Right lobe of liver (tissue), 6 donors: ENCODE results near the gene KLHL6. TPM values are rescaled to one million over a fixed set of nuclear protein-coding genes. Genes with fewer than 3 reads are reported as not detected.

Source experiments
- ATAC-seq, 4 donors: fragments of 200-7000 bp; cut with Tn5 transposase; one replicate each; pipeline ENCODE4 v1.9.1; 2020; ENCODE audit warnings: mild to moderate bottlenecking in 4 of 4, moderate library complexity in 4 of 4
- DNase-seq, 3 donors: peaks; one replicate each; pipeline ENCODE4 v3.0.0-alpha.2; 2020
- H3K27ac ChIP-seq, 3 donors: fragments of 200-600 bp; one replicate each; pipeline ENCODE4 v1.8.0; 2022
- H3K27me3 ChIP-seq, 2 donors: fragments of 200-600 bp; one replicate each; pipeline ENCODE4 v1.8.0; 2022
- H3K36me3 ChIP-seq, 4 donors: fragments of 200-600 bp; sonication (generic) in 1 of 4; one replicate each; pipeline versions ENCODE4 v1.5.1 to v1.8.0; 2017 to 2022; ENCODE audit warnings: control low read depth in 1 of 4
- H3K4me1 ChIP-seq, 4 donors: fragments of 200-600 bp; sonication (generic) in 1 of 4; one replicate each; pipeline versions ENCODE4 v1.5.1 to v1.8.0; 2017 to 2022; ENCODE audit warnings: control low read depth in 1 of 4
- H3K4me3 ChIP-seq, 3 donors: fragments of 200-600 bp; one replicate each; pipeline ENCODE4 v1.8.0; 2022
- H3K9me3 ChIP-seq, 4 donors: fragments of 200-600 bp; sonication (generic) in 1 of 4; one replicate each; pipeline versions ENCODE4 v1.5.1 to v1.8.0; 2017 to 2022; ENCODE audit warnings: control low read depth in 1 of 4
- POLR2A ChIP-seq: fragments of 450-650 bp; IDR thresholded peaks from one replicate; pipeline ENCODE4 v1.6.1; 2017; ENCODE audit warnings: antibody characterized with exemption, mild to moderate bottlenecking
- WGBS: methylation state at CpG from one replicate; pipeline ENCODE4 v1.1.6; 2018; ENCODE audit warnings: low coverage, low lambda C conversion rate; ENCODE audit not compliant: insufficient coverage; ENCODE audit errors: missing lambda C conversion rate; 5-methylcytosine and 5-hydroxymethylcytosine counted together
- intact Hi-C, 2 donors: fragments of 100-400 bp; cut with DNase I; formaldehyde crosslinking; loops; one replicate each; pipeline versions ENCODE4 v1.11.2 to v1.14.1; 2022
- total RNA-seq, 6 experiments: library from RNA; depleted of rRNA in 2 of 6; stranded (reverse); fragments of >200 nt in 2 of 6; fragmentation: NEBNext Ultra II Directional in 3 of 6; extraction: Animal tissue kit (Norgen Biotek cat#: 25700) in 3 of 6; gene quantifications; one replicate each; pipeline versions ENCODE4 v1.1.0 to v1.2.4, GENCODE V29; 2016 to 2023
- TF ChIP-seq, protein P1 (sequence below), 4 donors: fragments of 200-600 bp in 3 of 4; fragments of 450-650 bp in 1 of 4; IDR thresholded peaks; one replicate each; pipeline versions ENCODE4 v1.5.1 to v1.8.0; 2016 to 2022; ENCODE audit warnings: antibody characterized with exemption in 4 of 4, mild to moderate bottlenecking in 2 of 4
- donor health status: DM: no; HTN: yes; CAD: no.
- donor health status: DM: no; HTN: no; CAD: no.
- donor health status: DM: no; HTN: no; CAD: no.
- donor health status: DM: no; HTN: yes; CAD: no.
- donor health status: DM: no; HTN: yes; CAD: no.

KLHL6 gene
- total RNA-seq, 6 experiments from 2014 or later = 0.59 to 2.7 (median 1.6) TPM

DNA sequence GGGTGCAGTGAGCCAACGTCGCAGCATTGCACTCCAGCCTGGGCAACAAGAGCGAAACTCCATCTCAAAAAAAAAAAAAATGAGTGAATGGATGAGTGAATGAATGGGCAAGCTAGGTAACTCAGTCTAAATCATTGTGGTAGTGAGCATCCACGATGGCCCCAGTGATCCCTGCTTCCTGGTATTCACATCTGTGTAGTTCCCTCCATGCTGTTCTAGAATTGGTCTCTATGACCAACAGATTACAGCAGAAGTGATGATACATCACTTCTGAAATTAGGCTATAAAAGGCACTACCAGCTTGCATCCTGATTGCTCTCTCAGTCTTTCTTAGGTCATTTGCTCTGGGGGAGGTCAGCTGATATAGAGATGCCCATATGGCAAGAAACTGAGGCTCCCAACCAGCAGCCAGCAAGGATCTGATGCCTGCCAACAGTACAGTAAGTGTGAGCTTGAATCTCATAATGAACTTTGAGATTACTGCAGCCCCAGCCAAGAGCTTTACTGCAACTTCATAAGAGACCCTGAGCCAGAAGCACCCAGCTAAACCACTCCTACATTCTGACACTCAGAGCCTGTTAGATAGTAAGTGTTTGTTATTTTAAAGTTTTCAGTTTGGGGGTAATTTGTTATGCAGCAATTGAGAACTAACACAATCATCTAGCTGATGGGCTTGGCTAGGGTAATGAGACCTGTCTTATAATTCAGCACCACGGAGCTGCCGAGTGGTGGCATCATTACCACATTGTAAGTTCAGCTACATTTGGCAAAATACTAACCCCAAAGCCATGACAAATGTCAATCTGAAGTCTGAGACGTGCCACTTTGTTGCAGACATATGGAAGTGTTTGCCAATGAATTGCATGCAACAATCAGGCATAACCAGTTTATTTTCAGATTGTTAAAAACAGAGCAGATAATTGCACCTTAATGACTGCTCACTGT, 53.0 kb downstream of the KLHL6 start:
- Histone ChIP-seq H3K4me1 (peaks cover 0 to 17% (median 8%) of the 10 kb centered on the region in 4 donors), H3K36me3 (no peaks in the 10 kb centered on the region), H3K27me3 (no peaks in the 10 kb centered on the region), H3K9me3 (no peaks in the 10 kb centered on the region), H3K27ac (no peak overlapping the region), H3K4me3 (no peak overlapping the region)
- ATAC-seq = peak; percentile 56 to 77 (median 64)
- DNase-seq = peak in 1 of 3 donors; percentile 53
- TF ChIP-seq, protein P1, sequence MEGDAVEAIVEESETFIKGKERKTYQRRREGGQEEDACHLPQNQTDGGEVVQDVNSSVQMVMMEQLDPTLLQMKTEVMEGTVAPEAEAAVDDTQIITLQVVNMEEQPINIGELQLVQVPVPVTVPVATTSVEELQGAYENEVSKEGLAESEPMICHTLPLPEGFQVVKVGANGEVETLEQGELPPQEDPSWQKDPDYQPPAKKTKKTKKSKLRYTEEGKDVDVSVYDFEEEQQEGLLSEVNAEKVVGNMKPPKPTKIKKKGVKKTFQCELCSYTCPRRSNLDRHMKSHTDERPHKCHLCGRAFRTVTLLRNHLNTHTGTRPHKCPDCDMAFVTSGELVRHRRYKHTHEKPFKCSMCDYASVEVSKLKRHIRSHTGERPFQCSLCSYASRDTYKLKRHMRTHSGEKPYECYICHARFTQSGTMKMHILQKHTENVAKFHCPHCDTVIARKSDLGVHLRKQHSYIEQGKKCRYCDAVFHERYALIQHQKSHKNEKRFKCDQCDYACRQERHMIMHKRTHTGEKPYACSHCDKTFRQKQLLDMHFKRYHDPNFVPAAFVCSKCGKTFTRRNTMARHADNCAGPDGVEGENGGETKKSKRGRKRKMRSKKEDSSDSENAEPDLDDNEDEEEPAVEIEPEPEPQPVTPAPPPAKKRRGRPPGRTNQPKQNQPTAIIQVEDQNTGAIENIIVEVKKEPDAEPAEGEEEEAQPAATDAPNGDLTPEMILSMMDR (IDR thresholded peaks at IDR 0.05) = peak; percentile 37 to 55 (median 46)
- no peak for TF ChIP-seq POLR2A
- WGBS = 62% methylated on average over 5 of the region's 7 CpGs
- intact Hi-C loops = loop anchor here (10.0 kb wide), 1 partner anchor 62 kb away; no protein-coding TSS in a partner anchor

DNA sequence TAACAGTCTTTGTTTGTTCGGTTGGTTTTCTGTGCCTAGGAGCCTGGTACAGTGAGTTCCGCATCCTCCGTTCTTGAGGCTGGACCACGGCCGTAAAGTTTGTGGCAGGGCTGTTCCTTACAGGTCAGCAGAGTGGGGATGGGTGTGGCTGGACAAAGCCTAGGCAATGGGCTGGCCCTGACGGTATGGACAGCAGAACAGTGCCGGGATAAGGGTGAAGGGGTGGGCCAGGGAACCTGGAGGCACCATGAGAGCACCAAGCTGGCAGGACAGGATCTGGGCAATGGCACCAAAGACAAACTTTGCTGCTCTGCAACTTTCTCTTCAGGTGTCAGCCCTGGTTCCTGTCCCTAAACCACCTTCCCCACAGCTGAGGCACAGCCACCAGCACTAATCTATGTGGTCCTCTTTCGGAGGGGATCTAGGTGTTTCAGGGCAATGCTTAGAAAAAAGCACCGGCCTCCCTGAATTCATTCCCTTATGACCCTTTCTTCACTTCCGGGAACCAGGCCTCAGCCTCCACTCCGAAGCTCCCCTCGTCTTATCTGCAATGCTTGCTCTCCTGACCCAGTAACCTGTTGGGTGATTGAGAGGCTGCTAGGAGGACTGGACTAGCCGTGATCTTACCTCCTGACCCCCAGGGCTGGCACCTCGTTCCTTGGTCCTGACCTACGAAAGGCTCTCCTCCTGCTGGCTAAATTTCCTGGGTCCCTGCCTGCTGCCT, 54.4 kb downstream of the KLHL6 start:
- Histone ChIP-seq H3K4me1 (peaks cover 0 to 17% (median 8%) of the 10 kb centered on the region in 4 donors), H3K27ac (no peak overlapping the region), H3K9me3 (no peaks in the 10 kb centered on the region), H3K36me3 (no peaks in the 10 kb centered on the region), H3K27me3 (no peaks in the 10 kb centered on the region), H3K4me3 (no peak overlapping the region)
- 93% methylated on average over 9 of the region's 15 CpGs for WGBS
- DNase-seq (peak in 1 of 3 donors; percentile 32), ATAC-seq (no peak)
- intact Hi-C loops = loop anchor here (10.0 kb wide), 1 partner anchor 64 kb away; no protein-coding TSS in a partner anchor
- TF ChIP-seq POLR2A = no peak
- TF ChIP-seq, protein P1 (IDR thresholded peaks at IDR 0.05) = no peak

- H3K9me3 ChIP-seq = no peaks in the 10 kb centered on the region
- H3K27ac ChIP-seq = no peak overlapping the region
- WGBS = 83% methylated on average over 4 of the region's 4 CpGs
- TF ChIP-seq, protein P1 (IDR thresholded peaks at IDR 0.05) = no peak
- TF ChIP-seq POLR2A = no peak
- intact Hi-C loops = loop anchor here (10.0 kb wide), 1 partner anchor 64 kb away; no protein-coding TSS in a partner anchor
- H3K4me3 ChIP-seq = no peak overlapping the region
- no peak for ATAC-seq
- H3K27me3 ChIP-seq = no peaks in the 10 kb centered on the region
- DNase-seq = no peak
- H3K36me3 ChIP-seq = no peaks in the 10 kb centered on the region
- H3K4me1 ChIP-seq = peaks cover 0 to 17% (median 8%) of the 10 kb centered on the region in 4 donors
Observed at GRCh38 chr3:183500319-183500718, 55.2 kb downstream of the KLHL6 start.

DNA sequence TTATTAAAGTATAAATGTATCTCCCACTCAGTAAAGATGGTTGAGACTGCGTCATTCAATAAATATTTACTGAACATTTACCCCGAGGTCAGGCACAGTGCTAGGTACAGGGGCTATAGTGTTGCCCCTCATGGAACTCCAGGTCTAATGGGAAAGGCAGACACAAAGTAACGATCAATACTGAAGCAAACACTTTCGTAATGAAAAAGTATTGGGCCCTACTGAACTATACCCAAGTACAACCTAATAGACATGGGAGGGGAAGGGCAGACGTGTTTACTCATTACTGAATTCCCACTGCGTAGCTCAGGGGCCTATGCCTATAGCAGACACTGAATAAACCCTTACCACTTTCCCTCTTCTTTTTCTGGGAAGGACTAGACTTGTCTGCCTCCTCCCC, 56.9 kb downstream of the KLHL6 start:
- no peak overlapping the region for H3K4me3 ChIP-seq
- peak overlapping the region in 2 of 3 donors; percentile 16 to 68 for H3K27ac ChIP-seq
- ATAC-seq (peak; percentile 81 to 91 (median 86)), DNase-seq (peak in 1 of 3 donors; percentile 44)
- H3K9me3 ChIP-seq = no peaks in the 10 kb centered on the region
- WGBS = 20% methylated on average over 6 of the region's 6 CpGs
- no peaks in the 10 kb centered on the region for H3K27me3 ChIP-seq
- peaks cover 0 to 17% (median 8%) of the 10 kb centered on the region in 4 donors for H3K4me1 ChIP-seq
- H3K36me3 ChIP-seq = no peaks in the 10 kb centered on the region
- TF ChIP-seq, protein P1 (IDR thresholded peaks at IDR 0.05) = no peak
- no peak for TF ChIP-seq POLR2A
- intact Hi-C loops = no loop called here
